Right lobe of liver (tissue), 4 donors: Measurements from ENCODE around the gene THADA.

Experiments used
- POLR2A ChIP-seq: fragments of 450-650 bp; IDR thresholded peaks from one replicate; pipeline ENCODE4 v1.6.1; 2017; ENCODE audit warnings: antibody characterized with exemption, mild to moderate bottlenecking
- TF ChIP-seq, protein P1 (sequence below), 4 donors: fragments of 200-600 bp in 3 of 4; fragments of 450-650 bp in 1 of 4; IDR thresholded peaks; one replicate each; pipeline versions ENCODE4 v1.5.1 to v1.8.0; 2016 to 2022; ENCODE audit warnings: antibody characterized with exemption in 4 of 4, mild to moderate bottlenecking in 2 of 4
- donor health status: DM: no; HTN: no; CAD: no.
- donor health status: DM: no; HTN: no; CAD: no.
- donor health status: DM: no; HTN: yes; CAD: no.

DNA sequence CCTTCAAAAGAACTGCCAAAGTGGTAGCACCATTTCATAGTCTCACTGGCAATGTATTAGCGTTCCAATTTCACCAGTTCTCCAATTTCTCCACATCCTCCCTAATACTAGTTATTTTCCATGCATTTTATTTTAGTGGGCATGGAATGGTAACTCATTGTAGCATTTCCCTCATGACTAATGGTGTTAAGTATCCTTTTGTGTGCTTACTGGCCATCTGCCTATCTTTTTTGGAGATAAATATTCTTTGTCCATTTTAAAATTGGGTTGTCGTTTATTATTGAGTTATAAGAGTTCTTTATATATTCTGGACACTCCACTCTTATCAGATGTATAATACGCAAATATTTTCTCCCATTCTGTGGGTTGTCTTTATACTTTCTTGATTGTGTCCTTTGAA lies 107.1 kb downstream of the THADA start:
- TF ChIP-seq, protein P1, sequence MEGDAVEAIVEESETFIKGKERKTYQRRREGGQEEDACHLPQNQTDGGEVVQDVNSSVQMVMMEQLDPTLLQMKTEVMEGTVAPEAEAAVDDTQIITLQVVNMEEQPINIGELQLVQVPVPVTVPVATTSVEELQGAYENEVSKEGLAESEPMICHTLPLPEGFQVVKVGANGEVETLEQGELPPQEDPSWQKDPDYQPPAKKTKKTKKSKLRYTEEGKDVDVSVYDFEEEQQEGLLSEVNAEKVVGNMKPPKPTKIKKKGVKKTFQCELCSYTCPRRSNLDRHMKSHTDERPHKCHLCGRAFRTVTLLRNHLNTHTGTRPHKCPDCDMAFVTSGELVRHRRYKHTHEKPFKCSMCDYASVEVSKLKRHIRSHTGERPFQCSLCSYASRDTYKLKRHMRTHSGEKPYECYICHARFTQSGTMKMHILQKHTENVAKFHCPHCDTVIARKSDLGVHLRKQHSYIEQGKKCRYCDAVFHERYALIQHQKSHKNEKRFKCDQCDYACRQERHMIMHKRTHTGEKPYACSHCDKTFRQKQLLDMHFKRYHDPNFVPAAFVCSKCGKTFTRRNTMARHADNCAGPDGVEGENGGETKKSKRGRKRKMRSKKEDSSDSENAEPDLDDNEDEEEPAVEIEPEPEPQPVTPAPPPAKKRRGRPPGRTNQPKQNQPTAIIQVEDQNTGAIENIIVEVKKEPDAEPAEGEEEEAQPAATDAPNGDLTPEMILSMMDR (IDR thresholded peaks at IDR 0.05), result no peak
- no peak for TF ChIP-seq POLR2A
